Upper lobe of right lung (tissue), 1 donor: ENCODE results near the gene ANKDD1B. TPM values are rescaled to one million over a fixed set of nuclear protein-coding genes. Genes with fewer than 3 reads are reported as not detected.

Experiments
- ATAC-seq: fragments of 200-7000 bp; cut with Tn5 transposase; one replicate; pipeline ENCODE4 v1.9.1; 2020; ENCODE audit warnings: mild to moderate bottlenecking, moderate library complexity
- DNase-seq: peaks from one replicate; pipeline ENCODE4 v3.0.0-alpha.2; 2020
- H3K27ac ChIP-seq: fragments of 200-600 bp; one replicate; pipeline ENCODE4 v1.8.0; 2022
- H3K27me3 ChIP-seq: fragments of 200-600 bp; one replicate; pipeline ENCODE4 v1.8.0; 2022; ENCODE audit warnings: mild to moderate bottlenecking
- H3K36me3 ChIP-seq: fragments of 200-600 bp; one replicate; pipeline ENCODE4 v1.8.0; 2022
- H3K4me1 ChIP-seq: fragments of 200-600 bp; one replicate; pipeline ENCODE4 v1.8.0; 2022
- H3K4me3 ChIP-seq: fragments of 200-600 bp; one replicate; pipeline ENCODE4 v1.8.0; 2022; ENCODE audit warnings: mild to moderate bottlenecking
- H3K9me3 ChIP-seq: fragments of 200-600 bp; one replicate; pipeline ENCODE4 v1.8.0; 2022
- intact Hi-C: fragments of 100-400 bp; cut with DNase I; formaldehyde crosslinking; loops from one replicate; pipeline ENCODE4 v1.11.0; 2022
- total RNA-seq: library from RNA; stranded (reverse); fragmentation: NEBNext Ultra II Directional; extraction: Animal tissue kit (Norgen Biotek cat#: 25700); gene quantifications from one replicate; pipeline ENCODE4 v1.2.1, GENCODE V29; 2021
- TF ChIP-seq, protein P1 (sequence below): fragments of 200-600 bp; IDR thresholded peaks from one replicate; pipeline ENCODE4 v1.8.0; 2022; ENCODE audit warnings: antibody characterized with exemption
- donor health status: DM: no; HTN: yes; CAD: no; lungs with severe emphysema.

Gene ANKDD1B
- total RNA-seq, 1 donor from 2014 or later: 3.7 TPM

DNA sequence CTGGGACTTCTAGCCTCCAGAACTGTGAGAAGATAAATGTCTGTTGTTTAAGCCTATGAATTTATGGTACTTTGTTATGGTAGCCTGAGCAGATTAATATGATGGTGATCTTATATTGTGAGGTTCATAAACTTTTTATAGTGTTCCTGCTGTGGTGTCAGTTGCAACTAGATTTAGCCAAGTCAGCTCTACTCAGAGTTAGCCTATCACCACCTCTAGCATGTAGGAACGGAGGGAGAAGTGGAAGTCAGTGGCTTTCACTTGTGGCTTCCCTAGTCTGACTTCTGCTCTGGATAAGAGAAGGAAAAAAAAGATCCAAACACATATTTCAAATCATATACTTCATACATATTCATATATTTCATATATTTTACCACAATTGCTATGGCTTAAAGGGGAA lies 99.4 kb downstream of the ANKDD1B start:
- Histone ChIP-seq H3K36me3 (peaks cover 9% of the 10 kb centered on the region), H3K9me3 (no peaks in the 10 kb centered on the region), H3K27me3 (no peaks in the 10 kb centered on the region), H3K4me3 (no peak overlapping the region), H3K27ac (no peak overlapping the region), H3K4me1 (no peaks in the 10 kb centered on the region)
- DNase-seq (no peak), ATAC-seq (peak; percentile 90)
- intact Hi-C loops: no loop called here
- TF ChIP-seq, protein P1, sequence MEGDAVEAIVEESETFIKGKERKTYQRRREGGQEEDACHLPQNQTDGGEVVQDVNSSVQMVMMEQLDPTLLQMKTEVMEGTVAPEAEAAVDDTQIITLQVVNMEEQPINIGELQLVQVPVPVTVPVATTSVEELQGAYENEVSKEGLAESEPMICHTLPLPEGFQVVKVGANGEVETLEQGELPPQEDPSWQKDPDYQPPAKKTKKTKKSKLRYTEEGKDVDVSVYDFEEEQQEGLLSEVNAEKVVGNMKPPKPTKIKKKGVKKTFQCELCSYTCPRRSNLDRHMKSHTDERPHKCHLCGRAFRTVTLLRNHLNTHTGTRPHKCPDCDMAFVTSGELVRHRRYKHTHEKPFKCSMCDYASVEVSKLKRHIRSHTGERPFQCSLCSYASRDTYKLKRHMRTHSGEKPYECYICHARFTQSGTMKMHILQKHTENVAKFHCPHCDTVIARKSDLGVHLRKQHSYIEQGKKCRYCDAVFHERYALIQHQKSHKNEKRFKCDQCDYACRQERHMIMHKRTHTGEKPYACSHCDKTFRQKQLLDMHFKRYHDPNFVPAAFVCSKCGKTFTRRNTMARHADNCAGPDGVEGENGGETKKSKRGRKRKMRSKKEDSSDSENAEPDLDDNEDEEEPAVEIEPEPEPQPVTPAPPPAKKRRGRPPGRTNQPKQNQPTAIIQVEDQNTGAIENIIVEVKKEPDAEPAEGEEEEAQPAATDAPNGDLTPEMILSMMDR: no peak

DNA sequence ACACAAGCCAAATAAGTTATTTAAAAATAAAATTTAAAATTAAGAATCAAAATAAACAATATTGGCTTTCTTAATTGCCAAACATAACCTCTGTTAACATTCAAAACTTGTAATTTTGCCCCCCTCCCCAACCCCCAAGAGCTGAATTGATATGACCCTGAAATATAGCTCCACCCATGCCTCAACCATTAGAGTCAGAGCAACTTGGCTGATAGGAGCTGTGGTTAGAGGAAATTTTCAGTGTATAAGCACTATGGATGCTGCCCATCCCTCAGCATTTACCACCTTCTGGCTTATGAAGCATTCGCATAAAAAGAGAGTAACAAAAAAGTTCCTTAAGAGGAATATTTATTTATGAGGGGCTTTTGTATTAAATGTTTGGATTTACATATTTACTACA lies 99.9 kb downstream of the ANKDD1B start:
- Histone ChIP-seq H3K27ac (no peak overlapping the region), H3K4me3 (no peak overlapping the region), H3K27me3 (no peaks in the 10 kb centered on the region), H3K9me3 (no peaks in the 10 kb centered on the region), H3K4me1 (peaks cover 4% of the 10 kb centered on the region), H3K36me3 (peaks cover 9% of the 10 kb centered on the region)
- TF ChIP-seq, protein P1: no peak
- DNase-seq: no peak
- intact Hi-C loops: no loop called here
- no peak for ATAC-seq

DNA sequence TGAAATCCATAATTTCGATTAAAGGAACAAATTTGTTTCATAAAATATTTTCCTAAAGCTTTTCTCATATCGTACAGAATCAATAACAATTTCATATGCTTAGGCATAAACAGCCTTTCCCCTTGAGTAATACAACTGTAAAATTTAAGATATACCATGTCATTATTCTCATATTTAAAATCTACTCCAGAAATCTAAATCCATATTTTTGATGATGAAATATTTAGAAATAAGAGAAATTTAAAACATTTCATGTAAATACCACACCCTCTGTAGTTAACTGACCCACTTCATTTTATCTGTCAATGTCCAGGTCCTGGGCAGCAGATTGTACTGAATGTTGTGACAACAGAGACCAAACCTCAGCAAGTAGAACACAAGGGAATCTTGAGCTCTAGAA lies 100.8 kb downstream of the ANKDD1B start:
- ATAC-seq (no peak), DNase-seq (no peak)
- Histone ChIP-seq H3K4me3 (no peak overlapping the region), H3K27me3 (no peaks in the 10 kb centered on the region), H3K27ac (no peak overlapping the region), H3K9me3 (no peaks in the 10 kb centered on the region), H3K4me1 (peaks cover 9% of the 10 kb centered on the region), H3K36me3 (peaks cover 9% of the 10 kb centered on the region)
- intact Hi-C loops: no loop called here
- TF ChIP-seq, protein P1: no peak

DNA sequence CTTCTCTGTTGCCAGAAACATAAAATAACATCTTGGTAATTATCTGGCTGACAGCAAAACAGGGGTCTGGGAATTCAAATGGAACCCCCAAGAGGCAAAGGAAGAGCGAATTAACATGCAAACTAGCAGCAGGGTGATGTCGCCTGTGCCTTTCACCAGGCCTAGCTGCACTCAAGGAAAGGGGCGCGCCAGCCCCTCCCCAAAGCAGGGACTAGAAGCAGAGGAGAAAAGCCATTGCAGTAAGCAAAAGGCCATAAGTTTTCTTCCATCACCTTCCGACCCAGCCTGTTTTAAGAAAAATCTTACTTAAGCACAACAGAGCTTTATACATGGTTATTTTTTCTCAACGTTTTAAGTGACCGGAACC lies 105.4 kb downstream of the ANKDD1B start:
- peak overlapping the region; percentile 82 for H3K27ac ChIP-seq
- peak overlapping the region; percentile 78 for H3K4me3 ChIP-seq
- peaks cover 9% of the 10 kb centered on the region for H3K36me3 ChIP-seq
- no peaks in the 10 kb centered on the region for H3K27me3 ChIP-seq
- no peak for DNase-seq
- ATAC-seq: no peak
- no peaks in the 10 kb centered on the region for H3K9me3 ChIP-seq
- peaks cover 9% of the 10 kb centered on the region for H3K4me1 ChIP-seq
- TF ChIP-seq, protein P1: no peak
- intact Hi-C loops: no loop called here

DNA sequence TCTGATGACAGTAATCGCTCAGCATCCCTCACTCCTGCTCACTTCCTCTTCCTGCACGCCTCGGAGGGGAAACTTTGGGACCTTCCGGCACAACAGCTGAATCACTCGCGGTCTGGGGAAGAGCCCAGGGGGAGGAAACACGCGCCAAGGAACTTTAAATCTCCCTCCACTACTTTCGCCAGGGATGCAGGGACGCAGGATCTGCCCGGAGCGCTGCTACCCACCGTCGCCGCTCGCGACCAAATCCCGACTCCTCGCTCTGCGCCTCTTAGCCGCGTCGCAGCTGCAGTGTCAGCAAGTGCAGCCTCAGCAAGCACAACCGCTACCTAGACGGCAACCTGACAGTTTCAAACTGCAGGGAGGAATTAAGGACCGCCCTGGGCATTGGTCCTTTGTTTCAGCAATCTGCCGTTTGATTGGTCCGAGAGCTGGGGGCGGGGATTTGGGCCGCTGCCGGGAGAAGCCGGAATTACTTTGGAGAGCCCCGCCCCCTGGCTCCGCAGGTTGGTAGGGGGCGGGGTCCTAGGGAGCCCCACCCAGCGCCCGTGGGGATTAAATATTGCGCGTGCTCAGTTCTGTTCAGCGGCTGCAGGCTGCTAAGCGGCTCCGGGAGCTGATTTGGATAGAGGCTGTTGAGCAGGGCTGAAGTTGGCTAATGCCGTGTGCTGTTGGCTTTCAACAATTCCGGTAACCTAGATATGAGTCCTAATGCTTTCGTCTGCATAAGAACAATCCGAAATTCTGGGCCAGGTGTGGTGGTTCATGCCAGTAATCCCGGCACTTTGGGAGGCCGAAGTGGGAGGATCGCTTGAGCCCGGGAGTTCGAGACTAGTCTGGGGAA lies 106.0 kb downstream of the ANKDD1B start, which contains the start of gene POC5:
POC5 (minus strand) TSS at position 356 of the 841 bp plus-strand sequence. CDS start 4,500 bp downstream, outside the sequence.
- H3K27me3 ChIP-seq: no peaks in the 10 kb centered on the region
- DNase-seq (peak; percentile 97), ATAC-seq (peak; percentile 99)
- TF ChIP-seq, protein P1: no peak
- intact Hi-C loops: no loop called here
- peak within 1 kb of the TSS; percentile 82 for H3K27ac ChIP-seq
- peaks cover 9% of the 10 kb centered on the region for H3K4me1 ChIP-seq
- no peaks in the 10 kb centered on the region for H3K9me3 ChIP-seq
- peaks cover 5% of the 10 kb centered on the region for H3K36me3 ChIP-seq
- peak within 1 kb of the TSS; percentile 78 for H3K4me3 ChIP-seq
